HL-60/S4 (cell line): ENCODE measurements around the gene LBH.

Experiments used
- in situ Hi-C: fragments of 300-500 bp; cut with MboI; formaldehyde crosslinking; loops from 2 replicates; pipeline ENCODE4 v1.14.3; 2022; ENCODE audit warnings: low sequenced_read_pairs

Gene LBH

GRCh38 chr2:30213907-30214463 is 17.3 kb upstream of the LBH start:
- in situ Hi-C loops = no loop called here

- in situ Hi-C loops = no loop called here
Observed at GRCh38 chr2:30216157-30216556, 15.2 kb upstream of the LBH start.

- in situ Hi-C loops = no loop called here
Observed at GRCh38 chr2:30217644-30218337, 13.5 kb upstream of the LBH start.

- in situ Hi-C loops = no loop called here
Observed at GRCh38 chr2:30218338-30218713, 13.0 kb upstream of the LBH start.

GRCh38 chr2:30218814-30219213 is 12.5 kb upstream of the LBH start:
- in situ Hi-C loops = no loop called here

- in situ Hi-C loops = no loop called here
Observed at GRCh38 chr2:30219886-30220875, 11.2 kb upstream of the LBH start.

GRCh38 chr2:30221531-30221930 is 9.8 kb upstream of the LBH start:
- in situ Hi-C loops = no loop called here

- in situ Hi-C loops = no loop called here
Observed at GRCh38 chr2:30222031-30222430, 9.3 kb upstream of the LBH start.

- in situ Hi-C loops = no loop called here
Observed at GRCh38 chr2:30222636-30223360, 8.5 kb upstream of the LBH start.

- in situ Hi-C loops = no loop called here
Observed at GRCh38 chr2:30223413-30223874, 7.9 kb upstream of the LBH start.

- in situ Hi-C loops = no loop called here
Observed at GRCh38 chr2:30224151-30224550, 7.2 kb upstream of the LBH start.

- in situ Hi-C loops = no loop called here
Observed at GRCh38 chr2:30225131-30225762, 6.1 kb upstream of the LBH start.

- in situ Hi-C loops = no loop called here
Observed at GRCh38 chr2:30226144-30227032, 4.9 kb upstream of the LBH start.

GRCh38 chr2:30229596-30229995 is 1.7 kb upstream of the LBH start:
- in situ Hi-C loops = no loop called here

- in situ Hi-C loops = no loop called here
Observed at GRCh38 chr2:30230497-30231211, 680 bp upstream of the LBH start.

- in situ Hi-C loops = no loop called here
Observed at GRCh38 chr2:30231996-30232800, 864 bp downstream of the LBH start.

GRCh38 chr2:30232801-30233130 is 1.4 kb downstream of the LBH start:
- in situ Hi-C loops = no loop called here

GRCh38 chr2:30233271-30234009 is 2.1 kb downstream of the LBH start:
- in situ Hi-C loops = no loop called here
